Measurements from ENCODE around the gene RELL2.

DNA sequence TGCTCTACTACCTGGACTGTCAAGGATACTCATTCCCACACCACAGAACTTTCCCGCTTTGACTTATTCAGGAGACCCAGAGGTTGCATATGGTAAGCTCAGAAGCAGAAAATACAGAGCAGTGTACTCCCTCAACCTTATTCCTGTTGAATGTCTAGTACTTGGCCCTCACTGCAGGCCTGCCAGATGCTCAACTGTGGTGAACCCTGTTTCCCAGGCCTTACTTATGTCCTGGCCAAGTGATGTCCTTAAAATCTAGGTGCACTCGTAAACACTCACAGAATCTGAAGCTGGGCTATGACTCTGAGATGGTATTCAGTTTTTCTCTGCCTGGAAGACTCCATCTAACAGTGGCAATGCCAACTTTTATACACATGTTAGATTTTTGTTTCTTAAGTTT lies 39.0 kb upstream of the RELL2 start:
- TF ChIP-seq EZH2 (IDR thresholded peaks at IDR 0.05; ENCODE audit: borderline replicate concordance) = no peak
- TF ChIP-seq, protein P1, sequence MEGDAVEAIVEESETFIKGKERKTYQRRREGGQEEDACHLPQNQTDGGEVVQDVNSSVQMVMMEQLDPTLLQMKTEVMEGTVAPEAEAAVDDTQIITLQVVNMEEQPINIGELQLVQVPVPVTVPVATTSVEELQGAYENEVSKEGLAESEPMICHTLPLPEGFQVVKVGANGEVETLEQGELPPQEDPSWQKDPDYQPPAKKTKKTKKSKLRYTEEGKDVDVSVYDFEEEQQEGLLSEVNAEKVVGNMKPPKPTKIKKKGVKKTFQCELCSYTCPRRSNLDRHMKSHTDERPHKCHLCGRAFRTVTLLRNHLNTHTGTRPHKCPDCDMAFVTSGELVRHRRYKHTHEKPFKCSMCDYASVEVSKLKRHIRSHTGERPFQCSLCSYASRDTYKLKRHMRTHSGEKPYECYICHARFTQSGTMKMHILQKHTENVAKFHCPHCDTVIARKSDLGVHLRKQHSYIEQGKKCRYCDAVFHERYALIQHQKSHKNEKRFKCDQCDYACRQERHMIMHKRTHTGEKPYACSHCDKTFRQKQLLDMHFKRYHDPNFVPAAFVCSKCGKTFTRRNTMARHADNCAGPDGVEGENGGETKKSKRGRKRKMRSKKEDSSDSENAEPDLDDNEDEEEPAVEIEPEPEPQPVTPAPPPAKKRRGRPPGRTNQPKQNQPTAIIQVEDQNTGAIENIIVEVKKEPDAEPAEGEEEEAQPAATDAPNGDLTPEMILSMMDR (IDR thresholded peaks at IDR 0.05; ENCODE audit: poor library complexity) = no peak

Data from hepatocyte (in vitro differentiated cells).